ENCODE results near the gene PMS2. TPM values are rescaled to one million over a fixed set of nuclear protein-coding genes. Genes with fewer than 3 reads are reported as not detected.

Gene PMS2
- total and polyA plus RNA-seq, 9 of the 15 experiments (the other 6 are each of a cell fraction or from before 2014, with no cell fraction given): 4.9 to 27.6 (median 16.5) TPM

GRCh38 chr7:6008668-6009611, at the start of gene PMS2, which contains the start of gene AIMP2 (continued):
- TF ChIP-seq MXD1 (CRISPR knock-in tag; IDR thresholded peaks at IDR 0.05; ENCODE audit: borderline replicate concordance, poor library complexity, severe bottlenecking) (peak; percentile 96), ZNF324 (CRISPR knock-in tag; IDR thresholded peaks at IDR 0.05) (0 out of 2 replicates have a peak, but pooled peaks have one; percentile 38), ZNF644 (tag; IDR thresholded peaks at IDR 0.05; ENCODE audit: low read depth) (peak; percentile 78), ZNF707 (CRISPR knock-in tag; conservative IDR thresholded peaks at IDR 0.05) (0 out of 2 replicates have a peak, but pooled peaks have one; percentile 19), BRCA1 (IDR thresholded peaks at IDR 0.05) (no peak), BRCA1 (CRISPR knock-in tag; IDR thresholded peaks at IDR 0.05) (peak; percentile 83; the same call in 1 of the 2 replicates), ZNF655 (CRISPR knock-in tag; IDR thresholded peaks at IDR 0.05) (no peak), CBX1 (IDR thresholded peaks at IDR 0.05; ENCODE audit: low read depth) (0 out of 2 replicates have a peak, but pooled peaks have one; percentile 57), ILF3 (IDR thresholded peaks at IDR 0.05; ENCODE audit: borderline replicate concordance) (no peak; the same call in 1 of the 2 replicates), ZNF41 (CRISPR knock-in tag; conservative IDR thresholded peaks at IDR 0.05) (0 out of 2 replicates have a peak, but pooled peaks have one; percentile 25), ELK1 (CRISPR knock-in tag; IDR thresholded peaks at IDR 0.05) (no peak), ZNF740 (CRISPR knock-in tag; IDR thresholded peaks at IDR 0.05) (peak; percentile 55; the same call in 1 of the 2 replicates), ZNF740 (tag; IDR thresholded peaks at IDR 0.05) (no peak), ZFP91 (CRISPR knock-in tag; IDR thresholded peaks at IDR 0.05) (no peak; the same call in 1 of the 2 replicates), ZC3H11A (IDR thresholded peaks at IDR 0.05; ENCODE audit: low read depth, low read length) (no peak), ZNF263 (CRISPR knock-in tag; IDR thresholded peaks at IDR 0.05; ENCODE audit: borderline replicate concordance) (peak; percentile 80; the same call in 1 of the 2 replicates), ETS1 (conservative IDR thresholded peaks at IDR 0.05; ENCODE audit: control insufficient read depth, low read depth, low read length) (peak; percentile 21; the same call in 1 of the 2 replicates), ZNF699 (CRISPR knock-in tag; IDR thresholded peaks at IDR 0.05; ENCODE audit: insufficient replicate concordance) (no peak), TRIM24 (IDR thresholded peaks at IDR 0.05) (peak in 1 of 2 experiments; percentile 48; a peak in 1 of 4 replicates)
